ENCODE results near the gene FAM124A.

Gene FAM124A

GRCh38 chr13:51233117-51233826, 11.1 kb downstream of the FAM124A start:
- Histone ChIP-seq H3K27me3 (ENCODE audit: insufficient read depth, low read length) (no peaks in the 10 kb centered on the region), H3K4me3 (ENCODE audit: low read length) (no peak overlapping the region), H3K36me3 (ENCODE audit: insufficient read depth, low read depth, low read length) (peaks cover 72% of the 10 kb centered on the region), H3K4me1 (ENCODE audit: insufficient read depth, low read length) (peaks cover 24% of the 10 kb centered on the region), H3K27ac (ENCODE audit: low read length) (no peak overlapping the region), H3K9ac (ENCODE audit: low read depth, low read length) (no peak overlapping the region), H3K9me3 (ENCODE audit: insufficient read depth, low read depth, low read length) (no peaks in the 10 kb centered on the region)

GRCh38 chr13:51234676-51235075, 12.5 kb downstream of the FAM124A start:
- Histone ChIP-seq H3K27me3 (ENCODE audit: insufficient read depth, low read length) (no peaks in the 10 kb centered on the region), H3K4me1 (ENCODE audit: insufficient read depth, low read length) (peaks cover 16% of the 10 kb centered on the region), H3K4me3 (ENCODE audit: low read length) (no peak overlapping the region), H3K36me3 (ENCODE audit: insufficient read depth, low read depth, low read length) (peaks cover 75% of the 10 kb centered on the region), H3K9me3 (ENCODE audit: insufficient read depth, low read depth, low read length) (no peaks in the 10 kb centered on the region), H3K9ac (ENCODE audit: low read depth, low read length) (no peak overlapping the region), H3K27ac (ENCODE audit: low read length) (no peak overlapping the region)

- Histone ChIP-seq H3K9ac (ENCODE audit: low read depth, low read length) (no peak overlapping the region), H3K4me3 (ENCODE audit: low read length) (no peak overlapping the region), H3K9me3 (ENCODE audit: insufficient read depth, low read depth, low read length) (no peaks in the 10 kb centered on the region), H3K36me3 (ENCODE audit: insufficient read depth, low read depth, low read length) (peaks cover 80% of the 10 kb centered on the region), H3K27me3 (ENCODE audit: insufficient read depth, low read length) (no peaks in the 10 kb centered on the region), H3K4me1 (ENCODE audit: insufficient read depth, low read length) (peaks cover 13% of the 10 kb centered on the region), H3K27ac (ENCODE audit: low read length) (no peak overlapping the region)
These were observed 13.0 kb downstream of the FAM124A start for GRCh38 chr13:51235186-51235585.

GRCh38 chr13:51235756-51236490, 13.7 kb downstream of the FAM124A start:
- Histone ChIP-seq H3K27me3 (ENCODE audit: insufficient read depth, low read length) (no peaks in the 10 kb centered on the region), H3K9me3 (ENCODE audit: insufficient read depth, low read depth, low read length) (no peaks in the 10 kb centered on the region), H3K4me3 (ENCODE audit: low read length) (no peak overlapping the region), H3K36me3 (ENCODE audit: insufficient read depth, low read depth, low read length) (peaks cover 85% of the 10 kb centered on the region), H3K27ac (ENCODE audit: low read length) (no peak overlapping the region), H3K4me1 (ENCODE audit: insufficient read depth, low read length) (peaks cover 12% of the 10 kb centered on the region), H3K9ac (ENCODE audit: low read depth, low read length) (no peak overlapping the region)

GRCh38 chr13:51236491-51236792, 14.2 kb downstream of the FAM124A start:
- Histone ChIP-seq H3K4me1 (ENCODE audit: insufficient read depth, low read length) (peaks cover 13% of the 10 kb centered on the region), H3K27ac (ENCODE audit: low read length) (no peak overlapping the region), H3K27me3 (ENCODE audit: insufficient read depth, low read length) (no peaks in the 10 kb centered on the region), H3K9me3 (ENCODE audit: insufficient read depth, low read depth, low read length) (no peaks in the 10 kb centered on the region), H3K9ac (ENCODE audit: low read depth, low read length) (no peak overlapping the region), H3K4me3 (ENCODE audit: low read length) (no peak overlapping the region), H3K36me3 (ENCODE audit: insufficient read depth, low read depth, low read length) (peaks cover 84% of the 10 kb centered on the region)

GRCh38 chr13:51237386-51237785, 15.2 kb downstream of the FAM124A start:
- Histone ChIP-seq H3K27ac (ENCODE audit: low read length) (no peak overlapping the region), H3K27me3 (ENCODE audit: insufficient read depth, low read length) (no peaks in the 10 kb centered on the region), H3K4me1 (ENCODE audit: insufficient read depth, low read length) (peaks cover 23% of the 10 kb centered on the region), H3K9ac (ENCODE audit: low read depth, low read length) (no peak overlapping the region), H3K9me3 (ENCODE audit: insufficient read depth, low read depth, low read length) (no peaks in the 10 kb centered on the region), H3K36me3 (ENCODE audit: insufficient read depth, low read depth, low read length) (peaks cover 75% of the 10 kb centered on the region), H3K4me3 (ENCODE audit: low read length) (no peak overlapping the region)

- Histone ChIP-seq H3K4me3 (ENCODE audit: low read length) (no peak overlapping the region), H3K36me3 (ENCODE audit: insufficient read depth, low read depth, low read length) (peaks cover 70% of the 10 kb centered on the region), H3K9me3 (ENCODE audit: insufficient read depth, low read depth, low read length) (no peaks in the 10 kb centered on the region), H3K27me3 (ENCODE audit: insufficient read depth, low read length) (no peaks in the 10 kb centered on the region), H3K27ac (ENCODE audit: low read length) (no peak overlapping the region), H3K9ac (ENCODE audit: low read depth, low read length) (no peak overlapping the region), H3K4me1 (ENCODE audit: insufficient read depth, low read length) (peaks cover 28% of the 10 kb centered on the region)
These were observed 15.7 kb downstream of the FAM124A start for GRCh38 chr13:51237887-51238286.

GRCh38 chr13:51240178-51240577, 18.0 kb downstream of the FAM124A start:
- H3K27me3 ChIP-seq (ENCODE audit: insufficient read depth, low read length), result no peaks in the 10 kb centered on the region
- H3K9me3 ChIP-seq (ENCODE audit: insufficient read depth, low read depth, low read length), result no peaks in the 10 kb centered on the region
- no peak overlapping the region for H3K4me3 ChIP-seq (ENCODE audit: low read length)
- H3K27ac ChIP-seq (ENCODE audit: low read length), result no peak overlapping the region
- peaks cover 38% of the 10 kb centered on the region for H3K4me1 ChIP-seq (ENCODE audit: insufficient read depth, low read length)
- H3K36me3 ChIP-seq (ENCODE audit: insufficient read depth, low read depth, low read length), result peaks cover 57% of the 10 kb centered on the region
- H3K9ac ChIP-seq (ENCODE audit: low read depth, low read length), result no peak overlapping the region

GRCh38 chr13:51240958-51241357, 18.8 kb downstream of the FAM124A start:
- no peaks in the 10 kb centered on the region for H3K9me3 ChIP-seq (ENCODE audit: insufficient read depth, low read depth, low read length)
- peaks cover 59% of the 10 kb centered on the region for H3K36me3 ChIP-seq (ENCODE audit: insufficient read depth, low read depth, low read length)
- no peak overlapping the region for H3K27ac ChIP-seq (ENCODE audit: low read length)
- no peak overlapping the region; the same call in 1 of the 2 replicates for H3K9ac ChIP-seq (ENCODE audit: low read depth, low read length)
- H3K4me3 ChIP-seq (ENCODE audit: low read length), result no peak overlapping the region
- peaks cover 39% of the 10 kb centered on the region for H3K4me1 ChIP-seq (ENCODE audit: insufficient read depth, low read length)
- H3K27me3 ChIP-seq (ENCODE audit: insufficient read depth, low read length), result no peaks in the 10 kb centered on the region

- H3K4me1 ChIP-seq (ENCODE audit: insufficient read depth, low read length), result peaks cover 43% of the 10 kb centered on the region
- H3K4me3 ChIP-seq (ENCODE audit: low read length), result no peak overlapping the region
- no peak overlapping the region for H3K27ac ChIP-seq (ENCODE audit: low read length)
- no peaks in the 10 kb centered on the region for H3K27me3 ChIP-seq (ENCODE audit: insufficient read depth, low read length)
- peaks cover 55% of the 10 kb centered on the region for H3K36me3 ChIP-seq (ENCODE audit: insufficient read depth, low read depth, low read length)
- H3K9ac ChIP-seq (ENCODE audit: low read depth, low read length), result no peak overlapping the region; the same call in 1 of the 2 replicates
- H3K9me3 ChIP-seq (ENCODE audit: insufficient read depth, low read depth, low read length), result no peaks in the 10 kb centered on the region
These were observed 19.5 kb downstream of the FAM124A start for GRCh38 chr13:51241720-51242119.

- Histone ChIP-seq H3K27me3 (ENCODE audit: insufficient read depth, low read length) (no peaks in the 10 kb centered on the region), H3K4me1 (ENCODE audit: insufficient read depth, low read length) (peaks cover 49% of the 10 kb centered on the region), H3K36me3 (ENCODE audit: insufficient read depth, low read depth, low read length) (peaks cover 55% of the 10 kb centered on the region), H3K4me3 (ENCODE audit: low read length) (peak overlapping the region; percentile 40; the same call in 1 of the 2 replicates), H3K27ac (ENCODE audit: low read length) (peak overlapping the region; percentile 75), H3K9ac (ENCODE audit: low read depth, low read length) (peak overlapping the region; percentile 54), H3K9me3 (ENCODE audit: insufficient read depth, low read depth, low read length) (no peaks in the 10 kb centered on the region)
These were observed 21.0 kb downstream of the FAM124A start for GRCh38 chr13:51243227-51243626.

- peak overlapping the region; percentile 56 for H3K4me3 ChIP-seq (ENCODE audit: low read length)
- H3K27me3 ChIP-seq (ENCODE audit: insufficient read depth, low read length), result no peaks in the 10 kb centered on the region
- H3K36me3 ChIP-seq (ENCODE audit: insufficient read depth, low read depth, low read length), result peaks cover 55% of the 10 kb centered on the region
- peak overlapping the region; percentile 54; the same call in 1 of the 2 replicates for H3K9ac ChIP-seq (ENCODE audit: low read depth, low read length)
- H3K9me3 ChIP-seq (ENCODE audit: insufficient read depth, low read depth, low read length), result no peaks in the 10 kb centered on the region
- H3K27ac ChIP-seq (ENCODE audit: low read length), result peak overlapping the region; percentile 75
- peaks cover 54% of the 10 kb centered on the region for H3K4me1 ChIP-seq (ENCODE audit: insufficient read depth, low read length)
These were observed 21.6 kb downstream of the FAM124A start for GRCh38 chr13:51243832-51244231.
